Measurements from ENCODE around the gene CBL.

GRCh38 chr11:119207415-119207960 lies 1.3 kb downstream of the CBL start:
- TF ChIP-seq CTCF (IDR thresholded peaks at IDR 0.05) (no peak), POLR2A (IDR thresholded peaks at IDR 0.05) (no peak)
